ENCODE results near the gene ZFR.

DNA sequence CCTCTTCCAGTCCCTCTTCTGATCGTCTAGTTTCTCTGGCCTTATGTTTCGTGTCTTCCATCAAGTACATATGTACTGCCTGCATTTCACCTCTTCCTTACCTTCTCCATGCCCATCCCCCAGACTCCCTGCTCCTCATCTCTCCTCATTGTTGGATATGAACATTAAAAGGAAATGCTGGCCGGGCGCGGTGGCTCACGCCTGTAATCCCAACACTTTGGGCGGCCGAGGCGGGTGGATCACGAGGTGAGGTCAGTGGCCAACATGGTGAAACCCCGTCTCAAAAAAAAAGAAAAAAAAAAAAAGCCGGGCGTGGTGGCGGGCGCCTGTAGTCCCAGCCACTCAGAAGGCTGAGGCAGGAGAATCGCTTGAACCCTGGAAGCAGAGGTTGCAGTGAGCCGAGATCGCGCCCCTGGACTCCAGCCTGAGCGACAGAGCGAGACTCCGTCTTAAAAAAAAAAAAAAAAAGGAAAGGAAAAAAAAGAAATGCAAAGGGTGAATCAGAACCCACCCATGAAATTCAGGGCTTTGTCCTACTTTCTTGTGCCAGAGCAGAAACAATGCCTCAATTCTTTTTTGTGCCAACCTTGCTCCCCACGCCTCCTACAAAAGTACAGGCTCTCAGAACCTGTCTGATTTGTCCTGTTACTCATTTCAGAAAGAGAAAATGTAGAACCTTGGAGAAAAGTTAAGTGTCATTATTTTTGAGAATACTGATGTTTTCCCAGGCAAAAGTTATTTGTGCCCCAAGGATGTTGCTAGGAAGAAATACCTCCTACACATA is 1.5 kb upstream of the ZFR start:
- no peak for TF ChIP-seq EZH2 (IDR thresholded peaks at IDR 0.05; ENCODE audit: insufficient read depth, poor library complexity, severe bottlenecking)
- no peak for TF ChIP-seq EZH2phosphoT487 (IDR thresholded peaks at IDR 0.05; ENCODE audit: insufficient read depth, low read depth)
